Fibroblast of gingiva (primary cell): ENCODE measurements around the gene ARHGEF38.

Experiments used
- DNase-seq: peaks from one replicate; pipeline ENCODE4 v3.0.0-alpha.2; 2011; ENCODE audit warnings: low read depth

ARHGEF38 gene

DNA sequence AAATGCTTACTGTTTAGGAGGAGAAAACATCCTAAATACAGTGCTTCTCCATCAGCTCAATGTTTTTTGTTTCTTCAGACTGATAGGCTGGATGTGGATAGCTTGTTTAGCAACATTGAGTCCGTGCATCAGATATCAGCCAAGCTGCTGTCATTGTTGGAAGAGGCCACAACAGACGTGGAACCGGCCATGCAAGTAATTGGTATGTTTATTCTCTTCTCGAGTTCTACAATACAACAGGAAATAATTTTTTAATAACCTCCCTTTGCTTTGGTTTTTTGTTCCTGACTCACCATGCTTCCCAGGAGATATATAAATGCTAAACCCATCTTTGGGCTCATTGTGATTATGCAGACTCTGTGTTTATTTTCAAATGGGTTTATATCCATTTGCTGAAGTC is 60.9 kb downstream of the ARHGEF38 start:
- no peak for DNase-seq

DNA sequence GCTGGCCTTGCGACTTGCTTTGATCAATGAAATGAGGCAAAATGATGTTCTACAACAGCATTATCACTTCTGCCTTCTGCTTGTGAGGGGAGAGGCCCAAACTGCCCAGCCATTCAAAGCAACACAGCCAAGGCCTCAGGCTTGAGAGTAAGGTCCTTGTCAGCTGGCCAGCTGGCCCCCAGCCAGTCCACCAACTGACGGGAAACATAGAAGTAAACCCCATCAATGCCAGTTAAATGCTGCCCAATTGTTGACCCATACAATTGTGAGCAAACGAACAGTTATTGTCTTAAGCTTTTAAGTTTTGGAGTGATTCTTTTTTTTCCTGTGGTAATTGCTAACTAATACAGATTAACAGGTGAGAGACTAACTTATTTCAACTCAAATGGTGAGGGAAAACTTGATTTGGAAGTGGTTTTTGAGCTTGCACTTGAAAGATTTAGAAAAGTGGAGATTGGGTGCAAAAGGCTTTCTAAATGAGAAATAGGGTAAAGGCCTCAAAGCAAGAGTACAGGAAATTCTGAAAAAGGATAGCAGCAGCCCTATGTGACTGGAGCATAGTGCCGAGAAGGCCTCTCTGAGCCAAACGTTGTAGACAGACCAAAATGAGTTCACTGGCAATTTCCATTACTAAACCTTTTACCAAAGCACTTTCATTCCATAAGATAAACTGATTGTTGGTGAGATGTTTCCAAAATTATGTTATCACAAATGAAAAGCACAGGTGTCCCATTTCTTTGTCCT is 66.9 kb downstream of the ARHGEF38 start:
- DNase-seq = peak; percentile 10

DNA sequence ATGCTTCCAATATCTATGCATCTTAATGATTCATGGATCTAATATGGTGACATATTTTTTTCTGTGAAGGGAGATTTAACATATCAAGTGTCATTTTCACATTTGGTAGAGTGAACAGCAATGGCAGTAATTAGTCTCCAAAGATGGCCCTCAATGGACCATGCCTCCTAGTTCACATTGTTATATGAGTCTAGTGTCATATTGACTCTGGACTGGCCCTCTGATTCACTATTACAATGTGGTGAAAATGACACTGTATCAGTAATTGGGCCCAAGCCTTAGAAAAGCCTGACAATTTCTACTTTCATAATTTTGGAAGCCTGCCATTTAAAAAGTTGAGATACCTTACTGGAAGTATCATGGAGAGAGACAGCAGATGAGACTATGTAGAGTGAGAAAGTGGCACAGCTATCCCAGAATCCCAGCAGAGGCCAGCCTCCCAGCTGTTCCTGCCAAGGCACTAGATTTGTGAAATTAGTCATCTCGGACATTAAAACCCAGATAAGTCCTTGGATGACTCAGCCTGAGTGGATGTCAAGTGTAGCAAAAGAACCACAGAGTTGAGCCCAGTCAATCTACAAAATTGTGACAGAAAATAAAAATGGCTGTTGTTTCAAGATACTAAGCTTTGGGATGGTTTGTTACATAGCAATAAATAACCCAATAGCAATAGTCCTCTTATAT is 68.4 kb downstream of the ARHGEF38 start:
- DNase-seq = peak; percentile 4

DNA sequence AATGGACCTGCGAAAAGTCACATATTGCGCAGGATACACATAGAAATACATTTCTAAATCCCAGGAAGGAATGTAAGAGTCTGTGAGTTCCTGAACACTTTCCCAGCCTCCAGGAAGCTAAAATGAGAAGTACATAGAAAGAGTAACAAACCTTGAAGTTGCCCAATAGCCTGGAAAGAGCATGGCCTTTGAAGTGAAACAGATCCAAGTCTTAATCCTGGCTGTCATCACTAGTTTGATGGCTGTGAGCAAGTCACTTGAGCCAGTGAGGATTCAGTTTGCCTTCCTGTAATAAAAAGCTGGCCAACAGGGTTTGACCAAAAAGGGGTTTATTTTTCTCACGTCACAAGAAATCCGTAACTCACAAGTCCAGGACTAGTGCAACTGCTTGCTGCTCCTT is 69.8 kb downstream of the ARHGEF38 start:
- DNase-seq = no peak

DNA sequence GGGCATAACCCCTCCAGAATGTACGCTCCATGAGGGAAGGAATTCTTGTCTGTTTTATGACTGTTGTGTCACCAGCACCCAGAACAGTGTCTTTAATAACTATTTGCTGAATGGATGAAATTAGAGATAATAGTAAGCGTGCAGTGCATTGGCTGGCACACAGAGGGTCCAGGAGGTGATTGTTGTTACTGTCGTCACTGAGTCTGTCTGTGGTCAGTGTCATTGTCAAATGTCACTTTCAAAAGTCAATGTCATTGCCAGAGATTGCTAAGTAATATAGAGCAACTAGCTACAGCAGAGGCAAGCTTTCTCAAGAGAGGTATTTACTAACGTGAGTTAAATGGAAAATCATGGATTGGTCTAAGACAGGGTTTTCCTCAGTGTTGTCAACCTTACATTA is 70.7 kb downstream of the ARHGEF38 start:
- DNase-seq = no peak

DNA sequence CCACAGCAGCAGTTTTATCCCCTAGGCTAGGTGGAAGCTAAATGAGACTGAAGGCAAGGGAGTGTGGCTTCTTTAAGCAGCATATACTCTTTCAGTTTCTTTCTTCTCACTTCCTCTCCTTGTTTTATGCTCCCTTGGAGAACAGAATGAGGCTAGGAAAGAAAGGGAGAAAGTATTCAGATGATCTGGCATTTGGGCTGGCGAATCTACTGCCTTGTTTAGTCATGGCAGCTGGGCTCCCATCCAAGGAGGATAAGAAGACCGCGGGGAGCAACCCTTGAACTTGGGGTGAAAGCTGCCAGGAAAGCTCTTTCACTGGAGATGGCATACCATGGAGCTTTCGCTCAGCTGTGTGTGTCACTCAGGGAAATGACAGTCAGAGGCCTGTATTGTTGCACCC is 72.1 kb downstream of the ARHGEF38 start:
- peak; percentile 23 for DNase-seq

DNA sequence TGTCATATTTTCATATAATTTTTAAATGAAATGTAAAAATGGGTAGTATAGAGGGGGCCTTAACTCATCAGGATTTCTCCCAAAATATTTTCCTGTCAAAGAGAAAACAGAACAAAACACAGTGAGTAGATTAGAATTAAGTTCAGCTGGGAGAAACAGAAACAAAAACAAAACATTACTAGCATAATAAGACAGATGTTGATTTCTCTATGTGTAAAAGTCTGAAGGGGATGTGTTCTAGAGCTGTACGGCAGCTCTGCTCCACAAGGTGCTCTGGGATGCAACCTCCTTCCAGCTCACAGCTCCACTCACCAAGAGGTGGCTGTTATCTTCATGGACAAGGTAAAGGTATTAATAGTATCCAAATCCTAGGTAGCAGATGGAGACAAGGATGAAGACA is 72.8 kb downstream of the ARHGEF38 start:
- DNase-seq = no peak

DNA sequence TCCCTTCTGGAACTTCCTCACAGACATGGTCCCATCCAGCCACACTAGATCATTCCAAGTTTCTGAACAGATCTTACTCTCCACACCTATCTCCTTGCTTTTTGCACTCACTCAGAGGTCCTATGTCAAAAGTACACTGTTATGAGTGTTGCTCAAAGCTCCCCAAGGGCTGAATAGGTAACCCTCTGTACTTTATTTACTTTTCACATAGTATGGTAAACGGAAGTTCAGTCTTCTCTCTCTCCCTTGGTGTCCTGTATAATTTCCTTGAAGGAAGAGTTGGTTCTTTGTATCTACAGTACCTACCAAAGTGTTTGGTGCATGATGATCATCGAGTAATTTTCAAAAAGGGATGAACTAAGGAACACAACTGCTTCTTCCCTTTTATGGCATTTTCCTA is 74.4 kb downstream of the ARHGEF38 start:
- DNase-seq = no peak

DNA sequence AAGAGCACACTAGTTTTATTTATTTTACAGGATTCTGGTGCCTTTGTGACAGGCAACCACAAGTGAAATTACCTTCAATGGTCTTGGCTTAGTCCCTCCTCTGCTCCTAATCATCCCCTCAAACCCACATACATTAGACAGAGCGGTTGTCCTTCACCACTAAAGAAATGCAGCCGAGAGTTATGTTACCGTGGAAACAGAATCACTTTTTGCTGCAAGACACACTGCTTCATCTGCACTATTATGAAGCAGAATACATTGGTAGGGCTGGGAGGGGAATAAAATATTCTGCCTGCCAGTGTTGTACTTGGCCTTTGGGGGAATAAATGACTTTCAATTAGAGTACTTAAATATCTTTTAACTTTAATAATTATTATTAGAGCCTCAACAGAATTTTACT is 75.2 kb downstream of the ARHGEF38 start:
- DNase-seq = no peak

DNA sequence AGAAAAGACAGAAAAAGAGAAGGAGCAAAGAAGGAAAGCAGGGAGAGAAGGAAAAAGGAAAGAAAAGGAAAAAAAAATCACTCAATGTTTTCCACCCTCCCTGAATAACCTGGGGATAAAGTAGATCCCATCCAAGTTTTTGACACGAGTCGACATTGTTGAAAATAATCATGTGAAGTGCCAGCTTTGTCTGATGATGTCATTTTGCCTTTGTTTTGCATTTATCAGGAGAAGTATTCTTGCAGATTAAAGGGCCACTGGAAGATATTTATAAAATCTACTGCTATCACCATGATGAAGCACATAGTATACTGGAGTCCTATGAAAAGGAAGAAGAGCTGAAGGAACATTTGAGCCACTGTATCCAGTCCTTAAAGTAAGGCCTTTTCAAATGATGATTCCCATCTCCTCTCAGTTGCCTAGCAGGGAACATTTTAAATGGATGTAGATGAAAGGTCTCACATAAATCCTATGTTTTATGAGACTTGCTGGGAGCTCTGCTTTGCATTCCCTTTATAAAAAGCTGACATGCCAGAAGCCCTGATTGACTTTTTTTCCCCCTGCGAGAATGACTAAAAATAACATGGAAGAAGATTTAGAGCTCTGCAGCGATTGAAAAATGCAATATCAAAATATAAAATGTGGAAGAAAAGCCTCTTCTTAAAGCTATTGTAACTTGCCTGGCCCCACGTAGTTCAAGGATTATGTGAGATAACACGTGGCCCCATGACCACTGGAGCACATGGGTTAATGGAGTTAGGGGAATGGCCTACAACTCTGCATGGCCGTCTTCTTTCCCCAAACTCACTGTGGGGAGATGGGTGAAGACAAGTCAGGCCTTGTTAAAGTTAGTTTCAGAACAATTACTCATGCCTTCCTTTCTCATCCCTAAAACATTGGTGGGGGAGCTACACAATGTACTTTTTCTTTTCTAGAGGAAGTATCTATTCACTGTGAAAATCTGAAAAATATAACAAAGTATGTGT is 78.5 kb downstream of the ARHGEF38 start:
- DNase-seq = no peak

DNA sequence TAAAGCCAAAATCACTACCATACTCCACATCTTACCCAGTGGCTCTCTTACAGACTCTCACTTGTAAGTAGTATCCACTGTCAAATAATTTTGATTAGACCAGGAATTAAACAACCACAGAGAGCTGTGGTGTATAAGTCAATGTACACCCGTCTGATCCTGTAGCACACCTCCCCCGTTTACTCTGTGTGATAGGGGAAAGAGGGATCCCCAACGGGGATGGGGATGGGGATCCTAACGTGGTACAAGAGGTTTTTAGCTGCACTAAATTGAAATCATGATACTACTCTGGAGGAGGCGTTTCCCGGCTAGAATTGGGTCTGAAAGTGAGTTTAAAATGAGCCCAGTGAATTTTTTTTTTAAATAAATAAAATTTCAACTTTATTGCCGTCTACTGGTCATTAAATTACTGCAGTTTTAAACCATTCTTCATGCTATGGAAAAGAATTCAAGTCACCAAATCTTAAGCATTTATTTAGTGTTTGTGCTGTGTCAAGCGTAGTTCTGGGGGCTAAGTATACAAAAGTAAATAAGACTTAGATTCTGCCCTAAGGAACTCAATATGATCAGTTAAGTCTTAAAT is 79.5 kb downstream of the ARHGEF38 start:
- no peak for DNase-seq

DNA sequence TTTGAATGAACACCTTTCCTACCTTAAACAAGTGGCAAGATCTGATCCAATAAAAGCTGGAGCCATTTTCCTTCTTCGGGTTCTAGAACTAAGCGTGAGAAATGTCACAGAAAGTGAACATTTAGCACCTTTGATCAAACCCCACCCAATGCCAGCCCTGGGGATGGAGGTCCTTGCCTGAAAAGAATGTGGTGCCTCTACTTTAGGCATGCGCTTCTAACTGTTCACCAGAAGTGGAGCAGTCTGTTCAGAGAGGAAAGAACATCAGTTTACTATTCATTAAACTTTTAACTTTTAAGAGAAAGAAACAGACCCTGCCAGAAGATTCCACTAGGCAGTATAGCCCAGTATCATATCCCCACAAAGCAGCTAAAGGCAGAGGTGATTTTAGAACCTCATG is 80.2 kb downstream of the ARHGEF38 start:
- DNase-seq = no peak

DNA sequence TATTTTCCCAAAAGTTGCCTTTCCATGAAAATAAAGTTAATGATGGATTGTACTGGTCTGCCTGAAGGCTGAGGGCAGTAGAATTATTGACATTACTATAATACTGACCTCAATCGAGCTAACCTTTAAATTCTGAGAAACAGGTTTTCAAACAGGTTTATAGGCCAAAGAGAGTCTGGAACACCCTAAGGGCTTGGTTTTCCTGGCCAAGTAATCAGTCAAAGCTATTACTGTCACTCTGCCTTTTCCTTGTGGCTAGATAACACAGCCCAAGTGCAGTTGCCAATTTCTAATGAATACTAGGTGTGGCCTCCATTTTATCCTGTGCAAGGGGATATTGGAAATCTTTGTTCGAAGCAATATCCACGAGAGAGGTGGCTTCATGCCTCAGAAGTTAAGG is 80.8 kb downstream of the ARHGEF38 start:
- DNase-seq = no peak

DNA sequence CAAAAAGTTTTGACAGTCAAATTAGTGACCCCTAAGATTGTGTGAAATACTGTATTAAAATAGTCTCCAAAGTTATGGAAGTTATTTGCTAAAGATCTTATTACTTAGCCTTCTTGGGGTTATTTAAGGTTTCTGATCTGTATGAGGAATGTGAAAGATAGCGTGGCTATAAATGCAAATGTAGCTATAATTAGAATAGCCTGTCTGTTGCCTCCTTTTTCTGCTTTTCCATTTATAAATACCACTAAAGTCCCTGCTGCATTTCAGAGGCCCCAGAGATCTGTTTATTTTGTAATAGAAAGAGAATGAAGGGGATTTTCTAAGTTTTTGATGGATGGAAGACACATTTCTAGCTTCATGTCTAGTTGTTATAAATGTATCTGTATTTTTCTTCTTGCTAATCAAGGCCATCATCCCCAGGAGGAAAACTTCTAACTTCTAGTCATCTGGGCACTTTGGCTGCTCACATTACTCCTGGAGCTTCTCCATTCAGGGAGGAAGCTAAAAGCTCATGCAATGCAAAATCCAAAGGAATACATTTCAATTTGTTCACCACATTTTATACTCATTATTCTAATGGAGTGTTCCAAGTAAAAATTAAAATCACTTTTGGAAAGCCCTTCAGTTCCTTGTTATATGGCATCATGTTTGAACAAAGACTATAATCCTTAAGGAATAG is 82.1 kb downstream of the ARHGEF38 start:
- no peak for DNase-seq

DNA sequence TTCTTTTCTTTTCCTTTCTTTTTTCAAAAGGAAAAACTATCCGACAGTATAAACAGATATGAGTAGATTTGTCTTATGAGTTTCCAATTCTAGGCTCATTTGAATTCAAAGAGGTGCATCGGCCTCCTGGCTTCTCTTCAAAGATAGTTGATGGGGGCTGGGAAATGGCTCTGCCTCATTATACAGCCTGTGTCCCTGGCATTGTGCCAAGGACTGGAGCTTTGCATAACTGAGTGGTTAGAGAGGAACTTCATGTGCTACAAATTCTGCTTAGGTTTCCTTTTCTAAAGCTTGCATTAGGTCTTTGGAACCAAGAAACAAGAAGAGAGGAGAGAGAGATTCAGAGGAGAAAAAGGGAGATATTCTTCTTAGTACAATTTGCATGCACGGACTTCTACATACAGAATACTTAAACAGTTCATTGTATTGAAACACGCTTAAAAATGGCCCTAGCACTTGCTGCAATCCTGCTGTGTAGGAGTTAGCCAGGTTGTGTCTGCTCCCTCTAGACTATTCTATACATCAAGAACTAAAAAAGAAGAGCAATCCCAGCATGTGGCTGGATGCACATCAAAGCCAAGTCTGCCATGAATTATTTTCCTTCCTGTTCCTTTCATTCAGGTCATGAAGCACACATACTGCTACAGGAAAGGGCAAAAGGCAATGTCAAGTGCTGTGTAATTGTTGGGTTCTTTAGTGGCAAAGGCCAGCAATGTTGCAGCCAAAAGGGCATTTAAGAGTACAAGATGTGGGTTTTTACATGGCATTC is 85.2 kb downstream of the ARHGEF38 start:
- no peak for DNase-seq

DNA sequence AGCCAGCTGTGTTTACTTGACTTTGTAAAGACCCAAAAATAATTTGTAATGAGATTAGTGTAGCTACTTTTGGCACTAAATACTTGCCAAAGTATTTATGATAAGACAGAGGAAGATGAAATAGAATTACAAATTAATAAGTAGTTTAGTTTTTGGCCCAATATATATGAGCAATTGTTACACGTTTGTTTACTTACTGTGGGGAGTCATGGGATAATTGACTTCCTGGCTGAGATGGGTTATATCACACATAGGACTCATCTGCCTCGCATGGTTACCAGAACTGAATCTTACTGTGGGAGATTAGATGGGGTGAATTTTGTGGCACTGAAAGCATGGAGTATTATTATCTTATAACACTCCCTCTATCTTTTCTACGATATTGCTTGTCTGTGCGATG is 89.4 kb downstream of the ARHGEF38 start:
- DNase-seq = no peak

DNA sequence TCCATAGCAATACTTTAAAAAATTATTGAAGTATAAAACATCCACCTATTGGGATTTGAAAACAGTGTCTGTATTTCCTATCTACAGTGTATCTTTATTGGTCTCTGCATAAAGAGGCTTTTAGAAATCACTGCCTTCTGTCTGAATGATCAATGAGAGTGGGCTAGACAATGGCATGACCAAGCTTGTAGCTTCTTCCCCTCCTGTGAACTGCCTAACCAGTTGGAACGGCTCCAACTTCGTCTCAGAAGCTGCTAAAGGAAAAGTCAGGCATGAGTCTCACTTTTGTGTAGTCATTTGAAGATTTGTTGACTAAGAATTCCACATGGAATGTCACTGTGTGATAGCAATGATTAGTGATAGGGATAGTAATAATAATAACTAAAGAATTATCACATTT is 91.8 kb downstream of the ARHGEF38 start:
- DNase-seq = no peak

DNA sequence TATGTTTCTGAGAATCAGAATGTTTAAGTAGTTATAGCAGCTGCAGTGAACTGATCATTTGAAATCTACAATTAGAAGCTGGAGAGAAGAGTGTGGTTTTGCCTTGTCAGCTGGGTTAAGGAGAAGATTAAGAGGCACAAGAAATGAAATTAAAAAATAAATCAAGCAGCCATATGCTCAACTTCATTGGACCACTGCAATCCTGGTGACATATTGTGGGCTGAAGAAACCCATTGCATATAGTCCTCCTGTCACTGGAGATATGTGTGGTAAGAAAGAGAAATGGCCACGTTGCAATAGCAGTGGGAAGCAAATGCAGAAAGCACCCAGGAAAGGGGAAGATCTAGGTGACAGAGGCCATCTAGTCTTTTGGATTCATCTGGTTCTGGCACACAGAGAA is 93.0 kb downstream of the ARHGEF38 start:
- no peak for DNase-seq

DNA sequence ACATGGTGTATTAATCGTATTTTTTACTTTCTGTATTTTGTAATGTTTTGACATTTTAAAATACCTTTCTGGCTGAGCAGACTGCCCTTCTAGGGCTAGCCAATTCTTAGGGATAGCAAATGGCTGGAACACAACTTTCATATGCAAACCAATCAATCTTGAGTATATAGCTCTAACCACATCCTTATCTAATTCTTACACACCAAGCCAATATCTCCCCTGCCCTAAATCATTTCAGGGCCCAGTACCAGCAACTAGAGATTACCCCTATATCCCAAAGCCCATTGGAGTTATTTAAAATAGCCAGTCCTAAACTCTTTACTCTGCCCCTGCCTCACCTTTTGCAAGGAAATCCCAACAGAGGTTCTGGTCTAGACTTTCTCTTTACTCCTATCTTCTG is 97.8 kb downstream of the ARHGEF38 start:
- DNase-seq = no peak

DNA sequence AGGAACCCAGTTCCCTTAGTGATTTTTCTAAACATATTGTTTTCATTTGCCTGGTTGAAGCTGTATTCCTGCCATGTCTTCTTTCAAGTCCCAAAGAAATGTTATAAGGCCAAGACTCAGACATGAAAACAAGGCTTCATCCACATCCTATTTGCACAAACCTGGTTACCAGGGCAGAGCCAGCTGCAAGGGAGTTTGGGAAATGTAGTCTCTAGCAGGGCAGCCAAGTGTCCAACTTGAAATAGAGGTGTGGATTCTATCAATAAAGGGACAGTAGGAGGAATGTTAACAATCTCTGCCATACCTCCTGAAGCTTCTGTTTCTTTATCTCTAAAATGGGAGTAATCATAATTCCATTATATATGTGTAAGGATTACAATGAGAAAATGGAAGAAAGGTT is 99.5 kb downstream of the ARHGEF38 start:
- no peak for DNase-seq

DNA sequence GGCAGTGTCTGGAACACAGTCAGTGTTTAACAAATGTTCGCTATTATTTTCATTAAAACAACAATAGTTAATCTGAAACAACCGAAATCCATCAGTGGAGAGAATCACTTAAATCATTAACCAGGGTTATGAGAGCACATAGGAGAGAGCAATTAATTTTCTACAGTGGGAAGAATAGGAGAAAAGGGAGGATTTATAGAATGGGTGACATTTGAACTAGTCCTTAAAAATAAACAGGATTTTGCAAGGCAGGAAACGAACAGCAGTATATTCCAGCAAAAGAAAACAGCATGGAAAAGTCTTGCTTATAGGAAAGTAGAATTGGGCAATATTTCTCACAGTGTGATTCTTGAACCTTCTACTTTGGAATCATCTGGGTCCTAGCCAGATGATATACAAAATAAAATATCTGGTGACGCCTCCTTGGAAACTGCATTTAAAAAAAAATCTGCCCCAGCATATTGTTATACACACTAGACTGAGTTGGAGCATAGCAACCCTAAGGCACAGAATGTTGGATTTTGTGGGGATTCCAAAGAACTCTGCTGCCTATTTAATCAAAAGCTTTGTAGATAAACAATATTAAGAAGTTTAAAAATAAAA is 100.0 kb downstream of the ARHGEF38 start:
- DNase-seq = no peak
